Measurements from ENCODE around the gene CCDC54. TPM values are rescaled to one million over a fixed set of nuclear protein-coding genes. Genes with fewer than 3 reads are reported as not detected.

The CCDC54 gene
- total RNA-seq, 1 experiment from 2014 or later: not detected

Other genes with a start within 250 kb of the CCDC54 start
- 52.6 and 54.1 TPM in 2 replicates for gene BBX, start 145.5 kb downstream of the CCDC54 start, total RNA-seq (2014; rRNA removed; shearing (Covaris generic))